ENCODE data around the gene CACNA2D3. TPM values are rescaled to one million over a fixed set of nuclear protein-coding genes. Genes with fewer than 3 reads are reported as not detected.
"Not testable (repeated sequence)": the region's sequence is repeated elsewhere in the genome, so short reads cannot be mapped to it uniquely, and the experiment has no call there.

CACNA2D3 gene
- total and polyA plus RNA-seq, 2 experiments from 2014 or later = 0.30 to 0.43 TPM

DNA sequence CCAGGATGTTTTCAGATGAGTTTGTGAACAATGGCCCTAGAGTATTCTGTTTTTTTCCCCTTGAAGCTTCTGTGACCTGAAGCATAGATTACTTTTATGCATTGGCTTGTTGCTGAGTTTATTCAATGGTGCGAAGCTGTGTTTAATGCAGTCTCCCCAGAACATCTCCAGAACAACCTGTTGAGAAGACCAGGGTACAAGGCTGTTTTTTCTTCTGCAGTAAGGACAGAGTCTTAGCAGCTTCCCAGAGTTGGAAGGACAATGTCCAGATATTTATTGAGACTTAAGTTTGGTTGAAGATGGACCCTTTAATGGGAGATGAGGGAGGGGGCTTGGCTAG is 509.9 kb downstream of the CACNA2D3 start:
- in situ Hi-C loops (cut with MboI) = no loop called here
- Histone ChIP-seq H3K9me2 (ENCODE audit: insufficient read depth) (no peaks in the 10 kb centered on the region), H3F3A (ENCODE audit: insufficient read depth) (no peaks in the 10 kb centered on the region), H3K9ac (no peak overlapping the region), H3K27me3 (replicated peaks; ENCODE audit: insufficient read depth) (no peaks in the 10 kb centered on the region), H3K9me3 (ENCODE audit: low read depth) (no peaks in the 10 kb centered on the region), H3K79me2 (ENCODE audit: insufficient read depth) (no peaks in the 10 kb centered on the region), H4K20me1 (ENCODE audit: insufficient read depth) (no peaks in the 10 kb centered on the region), H2AFZ (no peak overlapping the region), H3K4me2 (ENCODE audit: unreplicated experiment) (no peak overlapping the region), H3K36me3 (ENCODE audit: low read depth) (no peaks in the 10 kb centered on the region), H3K27ac (no peak overlapping the region), H3K4me1 (ENCODE audit: insufficient read depth) (no peaks in the 10 kb centered on the region), H3K4me3 (no peak overlapping the region)
- WGBS, 2 experiments (ENCODE audit: low coverage in 1 of 2, low lambda C conversion rate in 2 of 2, missing lambda C conversion rate in 2 of 2) = 67 to 78% methylated on average over 1 of the region's 1 CpG
- TF ChIP-seq EZH2phosphoT487 (IDR thresholded peaks at IDR 0.05; ENCODE audit: insufficient read depth, low read depth) = no peak
- no peak for DNase-seq

- Histone ChIP-seq H3K27ac (no peak overlapping the region), H3K27me3 (replicated peaks; ENCODE audit: insufficient read depth) (no peaks in the 10 kb centered on the region), H3K9me3 (ENCODE audit: low read depth) (no peaks in the 10 kb centered on the region), H3K4me1 (ENCODE audit: insufficient read depth) (no peaks in the 10 kb centered on the region), H3F3A (ENCODE audit: insufficient read depth) (no peaks in the 10 kb centered on the region), H3K36me3 (ENCODE audit: low read depth) (no peaks in the 10 kb centered on the region), H3K4me2 (ENCODE audit: unreplicated experiment) (no peak overlapping the region), H3K4me3 (no peak overlapping the region), H3K9ac (no peak overlapping the region), H3K9me2 (ENCODE audit: insufficient read depth) (no peaks in the 10 kb centered on the region), H2AFZ (no peak overlapping the region), H4K20me1 (ENCODE audit: insufficient read depth) (no peaks in the 10 kb centered on the region), H3K79me2 (ENCODE audit: insufficient read depth) (no peaks in the 10 kb centered on the region)
- WGBS, 2 experiments (ENCODE audit: low coverage in 1 of 2, low lambda C conversion rate in 2 of 2, missing lambda C conversion rate in 2 of 2) = 64 to 71% methylated on average over 6 of the region's 6 CpGs
- in situ Hi-C loops (cut with MboI) = no loop called here
- no peak for DNase-seq
- TF ChIP-seq EZH2 (IDR thresholded peaks at IDR 0.05; ENCODE audit: insufficient read depth, poor library complexity, severe bottlenecking) = no peak
- TF ChIP-seq EZH2phosphoT487 (IDR thresholded peaks at IDR 0.05; ENCODE audit: insufficient read depth, low read depth) = no peak
Measured at GRCh38 chr3:54632834-54633233, 510.5 kb downstream of the CACNA2D3 start.

DNA sequence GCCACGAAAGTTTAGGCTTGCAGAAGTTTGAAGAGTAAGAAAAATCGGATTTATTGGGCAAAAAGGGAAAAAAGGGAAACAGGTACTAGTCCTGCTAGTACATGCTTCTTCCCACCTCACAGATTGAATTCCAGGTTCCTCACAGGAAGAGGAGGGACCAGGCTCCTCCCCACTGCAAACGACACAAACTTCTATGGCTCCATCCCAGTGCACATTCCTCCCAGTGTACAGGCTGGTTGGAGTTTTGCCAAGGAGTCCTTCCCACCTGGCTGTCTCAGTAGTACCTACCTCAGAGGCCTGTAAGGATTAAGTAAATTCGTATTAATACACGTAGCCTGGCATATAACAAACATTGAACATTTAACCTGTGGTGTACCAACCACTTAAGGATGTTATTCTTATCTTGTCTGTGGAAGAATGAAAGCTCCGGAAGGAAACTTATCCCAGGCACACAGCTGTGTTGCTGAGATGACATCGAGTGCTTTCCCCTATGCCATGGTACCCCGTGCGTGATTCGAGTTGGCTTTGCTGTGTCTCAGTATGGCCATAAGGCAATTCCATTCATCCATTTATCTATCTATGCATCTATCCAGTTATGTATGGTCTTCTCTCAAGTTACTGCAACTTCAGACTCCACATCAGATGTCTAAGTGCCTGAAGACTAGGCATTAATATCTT is 511.2 kb downstream of the CACNA2D3 start:
- Histone ChIP-seq H4K20me1 (ENCODE audit: insufficient read depth) (no peaks in the 10 kb centered on the region), H3F3A (ENCODE audit: insufficient read depth) (no peaks in the 10 kb centered on the region), H2AFZ (no peak overlapping the region), H3K9me2 (ENCODE audit: insufficient read depth) (no peaks in the 10 kb centered on the region), H3K9ac (no peak overlapping the region), H3K4me3 (no peak overlapping the region), H3K36me3 (ENCODE audit: low read depth) (no peaks in the 10 kb centered on the region), H3K27me3 (replicated peaks; ENCODE audit: insufficient read depth) (no peaks in the 10 kb centered on the region), H3K4me2 (ENCODE audit: unreplicated experiment) (no peak overlapping the region), H3K9me3 (ENCODE audit: low read depth) (no peaks in the 10 kb centered on the region), H3K27ac (no peak overlapping the region), H3K4me1 (ENCODE audit: insufficient read depth) (no peaks in the 10 kb centered on the region), H3K79me2 (ENCODE audit: insufficient read depth) (no peaks in the 10 kb centered on the region)
- 60 to 63% methylated on average over 10 of the region's 10 CpGs for WGBS, 2 experiments (ENCODE audit: low coverage in 1 of 2, low lambda C conversion rate in 2 of 2, missing lambda C conversion rate in 2 of 2)
- TF ChIP-seq EZH2phosphoT487 (IDR thresholded peaks at IDR 0.05; ENCODE audit: insufficient read depth, low read depth) (no peak), EZH2 (IDR thresholded peaks at IDR 0.05; ENCODE audit: insufficient read depth, poor library complexity, severe bottlenecking) (no peak)
- in situ Hi-C loops (cut with MboI) = no loop called here
- no peak for DNase-seq

- WGBS, 2 experiments (ENCODE audit: low coverage in 1 of 2, low lambda C conversion rate in 2 of 2, missing lambda C conversion rate in 2 of 2) = 43 to 48% methylated on average over 3 of the region's 3 CpGs
- Histone ChIP-seq H3K9ac (no peak overlapping the region), H4K20me1 (ENCODE audit: insufficient read depth) (no peaks in the 10 kb centered on the region)
Measured at GRCh38 chr3:54634122-54634469, 511.7 kb downstream of the CACNA2D3 start.

DNA sequence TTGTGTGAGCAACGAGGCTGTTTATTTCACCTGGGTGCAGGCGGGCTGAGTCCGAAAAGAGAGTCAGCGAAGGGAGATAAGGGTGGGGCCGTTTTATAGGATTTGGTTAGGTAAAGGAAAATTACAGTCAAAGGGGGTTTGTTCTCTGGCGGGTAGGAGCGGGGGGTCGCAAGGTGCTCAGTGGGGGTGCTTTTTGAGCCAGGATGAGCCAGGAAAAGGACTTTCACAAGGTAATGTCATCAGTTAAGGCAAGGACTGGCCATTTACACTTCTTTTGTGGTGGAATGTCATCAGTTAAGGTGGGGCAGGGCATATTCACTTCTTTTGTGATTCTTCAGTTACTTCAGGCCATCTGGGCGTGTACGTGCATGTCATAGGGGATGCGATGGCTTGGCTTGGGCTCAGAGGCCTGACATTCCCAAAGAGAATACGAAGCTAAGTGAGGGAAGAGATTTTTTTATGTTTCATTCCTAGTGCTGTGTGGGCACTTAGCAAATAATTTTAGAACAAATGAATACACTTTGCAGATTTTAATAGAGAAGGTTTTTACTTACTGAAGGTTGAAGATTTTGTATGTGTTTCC is 517.5 kb downstream of the CACNA2D3 start:
- H2AFZ ChIP-seq; H3F3A ChIP-seq (ENCODE audit: insufficient read depth); H3K4me3 ChIP-seq; H3K4me2 ChIP-seq (ENCODE audit: unreplicated experiment); H3K79me2 ChIP-seq (ENCODE audit: insufficient read depth); H4K20me1 ChIP-seq (ENCODE audit: insufficient read depth); H3K36me3 ChIP-seq (ENCODE audit: low read depth); H3K9me3 ChIP-seq (ENCODE audit: low read depth); H3K4me1 ChIP-seq (ENCODE audit: insufficient read depth); in situ Hi-C loops (cut with MboI); H3K9me2 ChIP-seq (ENCODE audit: insufficient read depth); DNase-seq; H3K9ac ChIP-seq; H3K27me3 ChIP-seq (replicated peaks; ENCODE audit: insufficient read depth); H3K27ac ChIP-seq: not testable (repeated sequence)
- 48 to 54% methylated on average over 11 to 12 of the region's 12 CpGs for WGBS, 2 experiments (ENCODE audit: low coverage in 1 of 2, low lambda C conversion rate in 2 of 2, missing lambda C conversion rate in 2 of 2)

More at GRCh38 chr3:54634122-54634469, 511.7 kb downstream of the CACNA2D3 start:
- Histone ChIP-seq H3K9me3 (ENCODE audit: low read depth) (no peaks in the 10 kb centered on the region), H3K27ac (no peak overlapping the region), H3K4me3 (no peak overlapping the region), H3K4me1 (ENCODE audit: insufficient read depth) (no peaks in the 10 kb centered on the region), H3F3A (ENCODE audit: insufficient read depth) (no peaks in the 10 kb centered on the region), H3K27me3 (replicated peaks; ENCODE audit: insufficient read depth) (no peaks in the 10 kb centered on the region), H3K79me2 (ENCODE audit: insufficient read depth) (no peaks in the 10 kb centered on the region), H3K9me2 (ENCODE audit: insufficient read depth) (no peaks in the 10 kb centered on the region), H2AFZ (no peak overlapping the region), H3K4me2 (ENCODE audit: unreplicated experiment) (no peak overlapping the region), H3K36me3 (ENCODE audit: low read depth) (no peaks in the 10 kb centered on the region)
- no peak for TF ChIP-seq EZH2phosphoT487 (IDR thresholded peaks at IDR 0.05; ENCODE audit: insufficient read depth, low read depth)
- TF ChIP-seq EZH2 (IDR thresholded peaks at IDR 0.05; ENCODE audit: insufficient read depth, poor library complexity, severe bottlenecking) = no peak
- no peak for DNase-seq
- in situ Hi-C loops (cut with MboI) = no loop called here
